Ishikawa (cell line): Measurements from ENCODE around the gene FAT2.

Experiments used
- MAX ChIP-seq: IDR thresholded peaks from 2 replicates; pipeline ENCODE4 v1.6.1; 2012
- TEAD4 ChIP-seq: IDR thresholded peaks from 2 replicates; pipeline ENCODE4 v1.6.1; 2012

- 0 out of 2 replicates have a peak, but pooled peaks have one; percentile 13 for TF ChIP-seq MAX
- peak; percentile 90 for TF ChIP-seq TEAD4
Measured at GRCh38 chr5:151569132-151570046, 21.7 kb downstream of the FAT2 start.
